Astrocyte of the cerebellum (primary cell): ENCODE measurements around the gene CCDC85B.

Experiments
- DNase-seq: peaks from one replicate; pipeline ENCODE4 v3.0.0-alpha.2; 2011; ENCODE audit warnings: low read depth
- H3K4me3 ChIP-seq: 2 replicates; pipeline ENCODE4 v1.5.1; 2011; ENCODE audit warnings: mild to moderate bottlenecking, low read depth, low read length, moderate library complexity
- CTCF ChIP-seq: IDR thresholded peaks from 2 replicates; pipeline ENCODE4 v1.5.1; 2012; ENCODE audit warnings: low read length, low read depth, moderate library complexity, mild to moderate bottlenecking; ENCODE audit errors: missing control alignments
- in situ Hi-C: cut with HindIII; loops from 2 replicates; pipeline ENCODE4 v1.10.0; 2017; ENCODE audit warnings: low sequenced_read_pairs

Gene CCDC85B

GRCh38 chr11:65865550-65866172, 24.8 kb upstream of the CCDC85B start:
- DNase-seq, result no peak
- no peak for TF ChIP-seq CTCF
- H3K4me3 ChIP-seq, result no peak overlapping the region
- in situ Hi-C loops, result no loop called here

GRCh38 chr11:65866509-65867283, 23.8 kb upstream of the CCDC85B start:
- TF ChIP-seq CTCF, result no peak
- no peak for DNase-seq
- in situ Hi-C loops, result no loop called here
- no peak overlapping the region for H3K4me3 ChIP-seq

- no peak for TF ChIP-seq CTCF
- in situ Hi-C loops, result no loop called here
- DNase-seq, result no peak
- no peak overlapping the region for H3K4me3 ChIP-seq
Measured at GRCh38 chr11:65867284-65868071, 23.0 kb upstream of the CCDC85B start.

GRCh38 chr11:65868076-65868667, 22.3 kb upstream of the CCDC85B start:
- DNase-seq, result no peak
- TF ChIP-seq CTCF, result no peak
- in situ Hi-C loops, result no loop called here
- H3K4me3 ChIP-seq, result no peak overlapping the region

- DNase-seq, result no peak
- in situ Hi-C loops, result no loop called here
- no peak for TF ChIP-seq CTCF
- H3K4me3 ChIP-seq, result no peak overlapping the region
Measured at GRCh38 chr11:65868907-65869306, 21.6 kb upstream of the CCDC85B start.

- in situ Hi-C loops, result no loop called here
- DNase-seq, result no peak
- no peak overlapping the region for H3K4me3 ChIP-seq
- TF ChIP-seq CTCF, result no peak
Measured at GRCh38 chr11:65869643-65870306, 20.7 kb upstream of the CCDC85B start.
